Right lobe of liver (tissue), 6 donors: ENCODE data around the gene NFIB. TPM values are rescaled to one million over a fixed set of nuclear protein-coding genes. Genes with fewer than 3 reads are reported as not detected.

ENCODE experiments used
- ATAC-seq, 4 donors: fragments of 200-7000 bp; cut with Tn5 transposase; one replicate each; pipeline ENCODE4 v1.9.1; 2020; ENCODE audit warnings: mild to moderate bottlenecking in 4 of 4, moderate library complexity in 4 of 4
- DNase-seq, 3 donors: peaks; one replicate each; pipeline ENCODE4 v3.0.0-alpha.2; 2020
- H3K27ac ChIP-seq, 3 donors: fragments of 200-600 bp; one replicate each; pipeline ENCODE4 v1.8.0; 2022
- H3K27me3 ChIP-seq, 2 donors: fragments of 200-600 bp; one replicate each; pipeline ENCODE4 v1.8.0; 2022
- H3K36me3 ChIP-seq, 4 donors: fragments of 200-600 bp; sonication (generic) in 1 of 4; one replicate each; pipeline versions ENCODE4 v1.5.1 to v1.8.0; 2017 to 2022; ENCODE audit warnings: control low read depth in 1 of 4
- H3K4me1 ChIP-seq, 4 donors: fragments of 200-600 bp; sonication (generic) in 1 of 4; one replicate each; pipeline versions ENCODE4 v1.5.1 to v1.8.0; 2017 to 2022; ENCODE audit warnings: control low read depth in 1 of 4
- H3K4me3 ChIP-seq, 3 donors: fragments of 200-600 bp; one replicate each; pipeline ENCODE4 v1.8.0; 2022
- H3K9me3 ChIP-seq, 4 donors: fragments of 200-600 bp; sonication (generic) in 1 of 4; one replicate each; pipeline versions ENCODE4 v1.5.1 to v1.8.0; 2017 to 2022; ENCODE audit warnings: control low read depth in 1 of 4
- POLR2A ChIP-seq: fragments of 450-650 bp; IDR thresholded peaks from one replicate; pipeline ENCODE4 v1.6.1; 2017; ENCODE audit warnings: antibody characterized with exemption, mild to moderate bottlenecking
- WGBS: methylation state at CpG from one replicate; pipeline ENCODE4 v1.1.6; 2018; ENCODE audit warnings: low coverage, low lambda C conversion rate; ENCODE audit not compliant: insufficient coverage; ENCODE audit errors: missing lambda C conversion rate; 5-methylcytosine and 5-hydroxymethylcytosine counted together
- intact Hi-C, 2 donors: fragments of 100-400 bp; cut with DNase I; formaldehyde crosslinking; loops; one replicate each; pipeline versions ENCODE4 v1.11.2 to v1.14.1; 2022
- total RNA-seq, 6 experiments: library from RNA; depleted of rRNA in 2 of 6; stranded (reverse); fragments of >200 nt in 2 of 6; fragmentation: NEBNext Ultra II Directional in 3 of 6; extraction: Animal tissue kit (Norgen Biotek cat#: 25700) in 3 of 6; gene quantifications; one replicate each; pipeline versions ENCODE4 v1.1.0 to v1.2.4, GENCODE V29; 2016 to 2023
- TF ChIP-seq, protein P1 (sequence below), 4 donors: fragments of 200-600 bp in 3 of 4; fragments of 450-650 bp in 1 of 4; IDR thresholded peaks; one replicate each; pipeline versions ENCODE4 v1.5.1 to v1.8.0; 2016 to 2022; ENCODE audit warnings: antibody characterized with exemption in 4 of 4, mild to moderate bottlenecking in 2 of 4
- donor health status: DM: no; HTN: yes; CAD: no.
- donor health status: DM: no; HTN: no; CAD: no.
- donor health status: DM: no; HTN: no; CAD: no.
- donor health status: DM: no; HTN: yes; CAD: no.
- donor health status: DM: no; HTN: yes; CAD: no.

Gene NFIB
- total RNA-seq, 6 experiments from 2014 or later = 23.0 to 45.3 (median 39.6) TPM

GRCh38 chr9:14340994-14341393 is 27.1 kb upstream of the NFIB start:
- 42% methylated on average over 3 of the region's 3 CpGs for WGBS
- TF ChIP-seq POLR2A = no peak
- TF ChIP-seq, protein P1, sequence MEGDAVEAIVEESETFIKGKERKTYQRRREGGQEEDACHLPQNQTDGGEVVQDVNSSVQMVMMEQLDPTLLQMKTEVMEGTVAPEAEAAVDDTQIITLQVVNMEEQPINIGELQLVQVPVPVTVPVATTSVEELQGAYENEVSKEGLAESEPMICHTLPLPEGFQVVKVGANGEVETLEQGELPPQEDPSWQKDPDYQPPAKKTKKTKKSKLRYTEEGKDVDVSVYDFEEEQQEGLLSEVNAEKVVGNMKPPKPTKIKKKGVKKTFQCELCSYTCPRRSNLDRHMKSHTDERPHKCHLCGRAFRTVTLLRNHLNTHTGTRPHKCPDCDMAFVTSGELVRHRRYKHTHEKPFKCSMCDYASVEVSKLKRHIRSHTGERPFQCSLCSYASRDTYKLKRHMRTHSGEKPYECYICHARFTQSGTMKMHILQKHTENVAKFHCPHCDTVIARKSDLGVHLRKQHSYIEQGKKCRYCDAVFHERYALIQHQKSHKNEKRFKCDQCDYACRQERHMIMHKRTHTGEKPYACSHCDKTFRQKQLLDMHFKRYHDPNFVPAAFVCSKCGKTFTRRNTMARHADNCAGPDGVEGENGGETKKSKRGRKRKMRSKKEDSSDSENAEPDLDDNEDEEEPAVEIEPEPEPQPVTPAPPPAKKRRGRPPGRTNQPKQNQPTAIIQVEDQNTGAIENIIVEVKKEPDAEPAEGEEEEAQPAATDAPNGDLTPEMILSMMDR (IDR thresholded peaks at IDR 0.05) = no peak
- DNase-seq (no peak), ATAC-seq (no peak)
- Histone ChIP-seq H3K27ac (no peak overlapping the region), H3K27me3 (peaks cover 0 to 13% of the 10 kb centered on the region in 2 donors), H3K4me3 (no peak overlapping the region), H3K9me3 (no peaks in the 10 kb centered on the region), H3K36me3 (no peaks in the 10 kb centered on the region), H3K4me1 (peaks cover 0 to 7% (median 0%) of the 10 kb centered on the region in 4 donors)
- intact Hi-C loops = no loop called here

DNA sequence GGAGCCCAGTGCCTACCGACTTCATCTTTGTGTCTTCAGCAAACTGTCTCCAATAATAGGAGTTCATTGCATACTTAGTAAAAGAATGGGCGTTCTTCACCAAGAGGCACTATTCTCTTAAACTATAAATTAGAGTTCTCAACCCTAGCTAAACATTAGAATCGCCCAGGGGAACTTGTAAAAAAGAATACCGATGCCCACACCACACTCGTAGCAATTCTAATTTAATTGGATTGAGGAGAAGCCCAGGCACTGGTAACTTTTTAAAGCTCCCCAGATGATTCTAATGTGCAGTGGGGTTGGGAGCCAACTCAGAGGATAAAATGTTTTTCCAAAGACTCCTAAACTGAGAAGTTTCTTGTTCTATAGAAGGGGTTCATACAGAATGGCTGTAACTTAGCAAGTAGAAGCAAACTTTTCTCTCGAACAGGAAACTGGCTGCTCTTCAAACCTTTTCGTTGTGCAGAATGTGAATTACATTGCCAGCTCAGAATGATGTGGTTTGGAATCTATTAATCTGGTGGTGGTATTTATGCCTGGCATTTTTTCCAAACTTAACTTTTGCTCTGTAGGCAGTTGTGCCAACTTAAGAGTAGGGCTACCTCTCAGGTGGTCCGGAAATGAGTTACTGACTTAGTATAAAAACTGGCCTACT is 26.4 kb upstream of the NFIB start:
- peaks cover 0 to 7% of the 10 kb centered on the region in 2 donors for H3K27me3 ChIP-seq
- H3K4me1 ChIP-seq = peaks cover 0 to 7% (median 0%) of the 10 kb centered on the region in 4 donors
- TF ChIP-seq, protein P1 (IDR thresholded peaks at IDR 0.05) = no peak
- TF ChIP-seq POLR2A = no peak
- ATAC-seq (no peak), DNase-seq (no peak)
- WGBS = 76% methylated on average over 8 of the region's 8 CpGs
- H3K36me3 ChIP-seq = no peaks in the 10 kb centered on the region
- intact Hi-C loops = no loop called here
- H3K9me3 ChIP-seq = no peaks in the 10 kb centered on the region
- H3K27ac ChIP-seq = no peak overlapping the region
- no peak overlapping the region for H3K4me3 ChIP-seq

- Histone ChIP-seq H3K27ac (no peak overlapping the region), H3K27me3 (peaks cover 0 to 5% of the 10 kb centered on the region in 2 donors), H3K9me3 (no peaks in the 10 kb centered on the region), H3K4me3 (no peak overlapping the region), H3K4me1 (peaks cover 0 to 7% (median 0%) of the 10 kb centered on the region in 4 donors), H3K36me3 (no peaks in the 10 kb centered on the region)
- 89% methylated on average over 2 of the region's 2 CpGs for WGBS
- no peak for TF ChIP-seq POLR2A
- TF ChIP-seq, protein P1 (IDR thresholded peaks at IDR 0.05) = no peak
- DNase-seq = no peak
- no peak for ATAC-seq
- intact Hi-C loops = no loop called here
Observed at GRCh38 chr9:14339746-14340145, 25.8 kb upstream of the NFIB start.

DNA sequence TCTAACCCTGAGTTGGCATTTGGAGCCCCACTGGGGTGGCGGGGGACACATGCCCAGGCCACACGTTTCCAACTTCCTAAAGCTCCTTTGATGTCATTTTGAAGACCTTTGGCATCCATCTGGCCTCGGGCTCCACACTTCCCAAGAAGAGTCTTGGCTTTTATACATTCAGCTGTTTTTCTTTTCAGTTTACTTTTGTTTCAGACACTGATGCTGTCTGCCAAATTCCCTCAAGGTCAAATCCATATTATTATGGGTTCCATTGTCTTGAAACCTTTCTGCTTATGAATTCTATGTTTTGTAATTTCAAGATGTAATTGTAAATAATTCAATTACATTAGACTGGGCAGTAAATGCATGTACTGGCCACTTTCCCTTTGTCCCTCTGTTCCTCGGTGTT is 23.7 kb upstream of the NFIB start:
- intact Hi-C loops = no loop called here
- ATAC-seq (no peak), DNase-seq (no peak)
- TF ChIP-seq POLR2A = no peak
- TF ChIP-seq, protein P1 (IDR thresholded peaks at IDR 0.05) = no peak
- H3K9me3 ChIP-seq = no peaks in the 10 kb centered on the region
- no peak overlapping the region for H3K27ac ChIP-seq
- H3K36me3 ChIP-seq = no peaks in the 10 kb centered on the region
- H3K27me3 ChIP-seq = peaks cover 0 to 5% of the 10 kb centered on the region in 2 donors
- H3K4me1 ChIP-seq = no peaks in the 10 kb centered on the region
- 51% methylated on average over 4 of the region's 4 CpGs for WGBS
- no peak overlapping the region for H3K4me3 ChIP-seq
